GM20431 (cell line): ENCODE results near the gene C10orf53.
"Not testable (repeated sequence)": the region's sequence is repeated elsewhere in the genome, so short reads cannot be mapped to it uniquely, and the experiment has no call there.

ENCODE experiments used
- in situ Hi-C: fragments of 300-500 bp; cut with MseI, MboI; formaldehyde crosslinking; loops from one replicate; pipeline ENCODE4 v1.15.0; 2020; ENCODE audit warnings: low sequenced_read_pairs; ENCODE audit not compliant: unreplicated experiment

C10orf53 gene

GRCh38 chr10:49682879-49683278 lies 3.4 kb downstream of the C10orf53 start:
- in situ Hi-C loops, result no loop called here

DNA sequence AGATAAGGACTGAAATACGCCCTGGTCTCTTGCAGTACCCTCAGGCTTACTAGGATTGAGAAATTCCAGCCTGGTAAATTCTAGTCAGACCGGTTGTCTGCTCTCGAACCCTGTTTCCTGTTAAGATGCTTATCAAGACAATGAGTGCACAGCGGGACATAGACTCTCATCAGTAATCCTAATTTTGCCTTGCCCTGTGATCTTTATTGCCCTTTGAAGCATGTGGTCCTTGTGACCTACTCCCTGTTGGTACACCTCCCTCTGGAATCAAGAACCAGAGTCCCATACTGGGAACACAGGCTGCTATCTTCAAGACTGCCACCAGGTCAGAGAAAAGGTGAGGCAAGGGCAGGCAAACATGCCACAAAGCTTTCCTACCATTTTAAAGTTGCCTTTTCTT lies 7.2 kb downstream of the C10orf53 start:
- in situ Hi-C loops, result no loop called here

GRCh38 chr10:49688261-49688846 lies 8.9 kb downstream of the C10orf53 start:
- in situ Hi-C loops, result no loop called here

DNA sequence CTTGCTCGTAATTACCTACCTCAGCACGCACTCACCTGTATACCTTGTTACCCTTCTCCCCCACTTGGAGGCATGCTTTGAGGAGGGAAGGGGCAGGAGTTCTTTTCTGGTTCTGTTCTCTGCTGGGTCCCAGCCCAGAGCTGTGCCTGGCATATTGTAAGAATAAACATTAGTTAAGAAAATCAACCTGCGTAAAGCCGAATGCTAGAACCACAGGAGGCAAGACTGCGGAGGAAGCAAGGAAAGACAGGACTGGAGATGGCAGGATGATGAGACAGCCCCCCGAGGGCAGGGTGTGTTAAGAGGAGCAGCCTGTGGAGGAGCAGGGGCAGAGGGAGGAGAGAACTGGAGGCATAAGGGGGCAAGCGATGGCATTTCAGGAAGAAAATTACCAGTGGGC lies 9.5 kb downstream of the C10orf53 start:
- in situ Hi-C loops, result no loop called here

DNA sequence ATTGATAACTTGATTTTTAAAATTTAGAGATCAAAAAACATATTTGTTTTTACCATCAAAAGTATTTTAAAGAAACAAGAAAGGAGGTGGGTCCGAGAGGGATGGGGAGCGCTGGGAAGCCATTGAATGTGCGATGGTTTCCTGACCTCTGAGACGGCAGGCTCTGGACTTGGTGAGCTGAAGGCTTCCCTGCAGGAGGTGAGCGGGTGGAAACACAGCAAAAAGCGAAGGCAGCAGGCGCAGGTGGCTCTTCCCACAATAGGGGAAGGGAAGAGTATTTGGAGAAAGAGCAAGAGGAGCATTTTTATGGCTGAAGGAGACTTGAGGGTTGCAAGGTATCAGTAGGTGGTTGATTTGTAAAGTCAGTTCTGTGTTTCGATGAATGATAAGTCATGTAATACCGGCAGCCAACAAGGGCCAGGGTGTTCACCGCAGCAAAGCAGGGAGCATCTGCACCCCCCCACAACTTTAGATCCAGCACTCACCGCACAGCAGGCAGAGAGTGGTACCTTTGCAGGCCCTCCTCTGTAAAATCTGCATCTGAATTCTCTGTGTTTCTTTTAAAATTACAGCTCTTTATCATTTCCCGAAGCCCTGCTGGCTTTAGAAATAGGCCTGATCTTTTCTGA lies 10.5 kb downstream of the C10orf53 start:
- in situ Hi-C loops, result no loop called here

DNA sequence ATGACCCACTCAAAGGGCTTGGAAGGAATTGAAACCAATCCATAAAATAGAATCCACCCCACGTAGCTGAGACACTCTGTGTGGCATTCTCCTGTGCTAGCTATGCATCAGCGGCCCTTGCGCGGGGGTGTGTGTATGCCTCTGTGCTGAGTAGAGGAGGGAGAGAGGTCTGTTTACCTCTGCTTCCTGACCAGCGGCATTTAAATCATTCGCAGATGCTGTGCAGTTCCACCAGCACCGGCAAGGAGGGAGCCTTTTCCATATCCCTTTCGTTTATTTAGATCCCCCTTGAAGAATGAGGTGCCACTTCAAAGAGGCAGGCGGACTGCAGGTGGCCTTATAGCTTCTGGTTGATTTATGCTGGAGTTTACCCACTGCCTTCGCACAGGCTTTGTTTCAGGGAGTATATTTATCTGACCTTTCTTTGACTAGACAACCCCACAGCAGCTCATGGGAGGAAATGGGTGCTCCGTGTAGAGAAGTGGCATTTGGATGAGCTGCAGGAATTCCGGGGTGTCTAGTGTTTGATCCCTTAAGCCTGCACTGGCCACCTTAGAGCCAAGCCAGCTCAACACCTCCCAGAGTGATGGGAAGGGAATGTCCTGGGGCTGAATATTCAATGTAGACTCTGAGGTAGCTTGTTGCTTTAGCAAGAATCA lies 11.4 kb downstream of the C10orf53 start:
- in situ Hi-C loops, result no loop called here

DNA sequence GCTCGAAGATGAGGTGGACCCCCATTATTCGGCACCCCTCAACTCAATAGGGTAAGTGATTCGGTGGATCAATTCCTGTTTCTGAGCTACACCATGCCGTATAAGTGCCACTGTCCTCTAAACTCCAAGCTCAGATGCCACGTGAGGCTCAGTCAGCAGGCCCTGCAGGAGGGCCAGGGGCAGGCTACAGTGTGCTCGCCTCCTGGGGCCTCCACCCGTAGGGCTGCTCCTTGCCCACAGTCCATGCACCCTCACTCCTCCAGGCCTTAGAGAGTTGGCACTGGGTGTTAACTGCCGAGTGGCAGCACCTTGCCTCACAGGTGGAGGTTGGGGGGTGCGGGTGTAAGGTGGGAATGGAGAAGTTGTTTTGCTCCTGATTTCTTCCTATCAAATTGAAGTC lies 12.1 kb downstream of the C10orf53 start:
- in situ Hi-C loops, result no loop called here

DNA sequence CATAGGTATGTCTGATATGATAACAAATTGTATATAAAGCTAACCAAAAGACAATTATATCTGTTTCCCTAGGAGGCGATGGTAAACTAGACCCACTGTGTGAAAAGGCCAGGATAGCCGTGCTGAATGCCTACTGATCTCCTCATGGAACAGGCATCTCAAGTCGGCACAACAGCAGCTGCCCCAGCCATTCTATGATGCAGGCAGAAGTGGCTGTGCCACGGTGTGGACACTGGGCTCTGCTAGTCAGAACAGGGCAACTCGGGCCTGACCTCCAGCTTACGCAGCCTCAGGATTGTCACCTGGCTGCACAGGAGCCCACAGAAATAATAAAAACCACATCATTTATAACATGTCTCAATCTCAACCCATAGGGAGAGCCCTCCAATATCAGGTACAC lies 15.0 kb downstream of the C10orf53 start:
- in situ Hi-C loops, result no loop called here

GRCh38 chr10:49696311-49696710 lies 16.9 kb downstream of the C10orf53 start:
- in situ Hi-C loops, result no loop called here

- in situ Hi-C loops, result no loop called here
Measured at GRCh38 chr10:49698679-49699078, 19.2 kb downstream of the C10orf53 start.

DNA sequence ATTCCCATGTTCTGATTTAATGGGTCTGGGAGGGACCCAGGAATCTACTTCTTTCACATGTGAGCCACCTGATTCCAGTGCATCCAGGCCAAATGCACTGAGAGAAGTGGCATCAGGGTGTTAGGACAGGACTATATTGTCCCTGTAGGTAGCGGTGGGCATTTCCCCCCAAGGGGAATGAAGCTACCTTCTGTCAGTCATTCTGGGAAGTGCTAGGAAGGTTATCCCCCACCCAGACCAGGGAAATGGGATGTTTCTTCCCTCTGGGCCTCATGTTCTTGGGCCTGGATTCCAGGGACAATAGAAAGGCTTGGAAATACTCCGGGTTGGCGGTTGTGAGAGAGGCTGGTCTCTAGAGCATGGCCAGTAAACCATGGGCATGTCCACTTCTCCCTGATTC lies 20.8 kb downstream of the C10orf53 start:
- in situ Hi-C loops, result no loop called here

- in situ Hi-C loops, result no loop called here
Measured at GRCh38 chr10:49700997-49701396, 21.5 kb downstream of the C10orf53 start.

GRCh38 chr10:49707585-49707984 lies 28.1 kb downstream of the C10orf53 start:
- in situ Hi-C loops, result no loop called here

DNA sequence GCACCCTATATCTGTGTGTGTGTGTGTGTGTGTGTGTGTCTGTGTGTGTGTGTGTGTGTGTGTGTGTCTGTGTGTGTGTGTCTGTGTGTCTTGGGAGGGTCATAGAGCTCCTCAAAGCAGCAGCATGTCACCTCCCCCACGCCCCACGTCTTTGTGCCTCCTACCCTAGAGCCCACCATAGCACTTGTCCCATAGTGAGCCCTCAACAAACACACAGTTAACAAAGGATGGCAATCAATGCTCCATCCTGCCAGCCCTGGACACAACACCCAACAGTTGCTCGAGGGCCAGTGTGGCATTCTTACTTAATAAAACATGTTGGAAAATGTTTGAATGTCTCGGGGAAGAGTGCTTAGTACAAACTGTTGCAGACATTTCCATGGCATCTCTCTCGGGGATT lies 30.5 kb downstream of the C10orf53 start:
- in situ Hi-C loops, result no loop called here

DNA sequence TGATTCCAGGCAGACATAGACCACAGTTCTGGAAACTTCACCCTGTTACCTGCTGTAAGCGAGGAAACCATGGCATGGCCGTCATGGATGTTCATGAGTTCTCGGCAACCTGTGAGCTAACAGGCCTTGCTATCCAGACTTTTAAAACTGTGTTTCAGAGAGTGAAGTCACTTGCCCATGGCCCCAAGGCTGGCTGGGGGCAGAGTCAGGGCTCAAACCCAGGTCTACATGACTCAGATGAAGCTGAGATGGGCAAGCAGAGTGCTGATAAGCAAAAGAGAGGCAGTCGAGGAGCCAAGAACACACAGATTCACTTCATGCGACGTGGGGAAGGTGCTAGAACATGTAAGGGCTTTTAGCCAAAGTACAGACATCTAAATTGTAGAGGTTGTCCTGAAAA lies 31.5 kb downstream of the C10orf53 start:
- in situ Hi-C loops, result no loop called here

- in situ Hi-C loops, result no loop called here
Measured at GRCh38 chr10:49711481-49711880, 32.0 kb downstream of the C10orf53 start.

DNA sequence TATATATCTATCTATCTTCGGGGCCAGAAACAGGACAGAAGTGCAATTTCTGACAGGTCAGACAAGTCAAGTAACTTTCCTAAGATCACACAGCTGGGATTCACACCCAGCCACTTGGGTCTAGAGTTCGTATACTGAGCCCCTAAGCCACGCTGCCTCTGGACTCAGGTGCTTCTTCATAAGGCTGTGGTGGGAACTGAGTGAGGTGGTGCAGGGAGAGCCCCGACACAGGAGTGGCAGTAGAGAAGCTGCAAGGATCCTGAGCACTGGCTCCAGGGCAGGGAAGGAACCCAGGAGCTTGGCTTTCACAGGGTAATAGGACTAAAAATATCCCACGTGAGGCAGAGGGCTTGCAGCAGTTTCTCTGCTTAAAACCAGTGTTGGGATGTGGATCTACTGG lies 33.8 kb downstream of the C10orf53 start:
- in situ Hi-C loops, result no loop called here

- in situ Hi-C loops, result not testable (repeated sequence)
Measured at GRCh38 chr10:49715157-49715556, 35.7 kb downstream of the C10orf53 start.

GRCh38 chr10:49726593-49726992 lies 47.1 kb downstream of the C10orf53 start:
- in situ Hi-C loops, result no loop called here

- in situ Hi-C loops, result no loop called here
Measured at GRCh38 chr10:49733866-49734265, 54.4 kb downstream of the C10orf53 start.

- in situ Hi-C loops, result no loop called here
Measured at GRCh38 chr10:49734676-49735075, 55.2 kb downstream of the C10orf53 start.

DNA sequence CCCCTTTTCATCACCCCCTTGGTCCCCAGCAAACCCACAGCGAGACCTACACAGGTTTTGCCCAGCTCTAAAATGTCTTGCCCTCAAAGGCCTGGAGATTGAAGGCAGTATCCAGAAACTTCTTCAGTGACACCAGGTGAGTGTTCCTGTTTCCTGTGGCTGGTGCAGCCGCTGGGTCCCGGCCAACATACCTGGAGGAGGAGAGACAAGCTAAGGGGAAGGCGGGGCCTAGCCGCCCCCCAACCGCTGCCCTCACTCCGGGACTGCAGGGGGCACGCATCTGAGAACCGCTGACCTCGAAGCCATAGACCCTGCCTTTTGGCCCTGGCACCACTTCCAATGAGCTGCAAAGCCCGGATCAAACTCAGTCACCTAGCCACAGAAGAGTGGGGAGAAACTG lies 55.7 kb downstream of the C10orf53 start:
- in situ Hi-C loops, result no loop called here
